ENCODE results near the gene CANT1.

- TF ChIP-seq GATA3 (IDR thresholded peaks at IDR 0.05; ENCODE audit: low read depth, low read length) (no peak), GATA2 (IDR thresholded peaks at IDR 0.05; ENCODE audit: low read depth, low read length) (no peak)
These were observed 54.9 kb downstream of the CANT1 start for GRCh38 chr17:78954684-78955083.
